Measurements from ENCODE around the gene TSBP1.

GRCh38 chr6:32396028-32396427 is 24.3 kb upstream of the TSBP1 start:
- TF ChIP-seq POLR2AphosphoS5 (IDR thresholded peaks at IDR 0.05): no peak
- TF ChIP-seq CTCF (IDR thresholded peaks at IDR 0.05): no peak
- TF ChIP-seq POLR2A (IDR thresholded peaks at IDR 0.05): no peak
- TF ChIP-seq EP300 (IDR thresholded peaks at IDR 0.05): no peak
